HFF-Myc (cell line): ENCODE results near the gene RPL28.
"Not testable (repeated sequence)": the region's sequence is repeated elsewhere in the genome, so short reads cannot be mapped to it uniquely, and the experiment has no call there.

Experiments used
- DNase-seq: peaks from one replicate; pipeline ENCODE4 v3.0.0-alpha.2; 2011; ENCODE audit warnings: low read depth; ENCODE audit errors: extremely low read depth
- H3K4me3 ChIP-seq: replicated peaks from 2 replicates; pipeline ENCODE4 v1.5.1; 2011; ENCODE audit warnings: low read depth, mild to moderate bottlenecking, control low read depth, low read length
- CTCF ChIP-seq: IDR thresholded peaks from 2 replicates; pipeline ENCODE4 v1.5.1; 2012; ENCODE audit warnings: mild to moderate bottlenecking, low read depth, low read length, control low read depth; ENCODE audit errors: missing control alignments

The RPL28 gene

DNA sequence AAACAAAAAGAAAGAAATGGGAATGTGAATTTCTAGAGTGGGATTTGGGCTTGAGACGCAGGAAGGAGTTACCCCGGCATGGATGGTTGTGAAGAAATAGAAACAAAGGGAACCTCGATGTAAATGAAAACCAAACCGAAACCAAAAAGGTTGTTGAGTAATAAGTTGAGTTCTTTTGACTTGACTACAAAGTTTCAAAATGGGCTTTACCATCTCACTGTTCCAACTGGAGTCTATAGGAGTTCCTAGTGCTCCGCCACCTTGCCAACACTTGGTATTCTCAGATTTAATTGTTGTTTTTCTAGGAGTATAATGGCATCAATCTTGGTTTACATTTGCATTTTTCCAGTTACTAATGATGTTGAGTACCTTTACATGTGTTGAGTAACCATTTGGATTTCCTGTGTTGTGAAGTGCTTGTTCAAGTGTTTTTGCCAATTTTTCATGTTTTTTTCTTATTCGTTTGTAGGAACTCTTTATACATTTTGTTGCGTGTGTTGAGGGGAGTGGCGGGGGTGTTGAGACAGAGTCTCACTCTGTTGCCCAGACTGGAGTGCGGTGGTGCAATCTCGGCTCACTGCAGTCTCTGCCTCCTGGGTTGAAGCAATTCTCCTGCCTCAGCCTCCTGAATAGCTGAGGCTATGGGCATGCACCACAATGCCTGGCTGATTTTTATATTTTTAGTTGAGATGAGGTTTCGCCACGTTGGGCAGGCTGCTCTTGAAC lies 12.6 kb downstream of the RPL28 start:
- TF ChIP-seq CTCF: no peak
- no peak overlapping the region for H3K4me3 ChIP-seq
- no peak for DNase-seq

DNA sequence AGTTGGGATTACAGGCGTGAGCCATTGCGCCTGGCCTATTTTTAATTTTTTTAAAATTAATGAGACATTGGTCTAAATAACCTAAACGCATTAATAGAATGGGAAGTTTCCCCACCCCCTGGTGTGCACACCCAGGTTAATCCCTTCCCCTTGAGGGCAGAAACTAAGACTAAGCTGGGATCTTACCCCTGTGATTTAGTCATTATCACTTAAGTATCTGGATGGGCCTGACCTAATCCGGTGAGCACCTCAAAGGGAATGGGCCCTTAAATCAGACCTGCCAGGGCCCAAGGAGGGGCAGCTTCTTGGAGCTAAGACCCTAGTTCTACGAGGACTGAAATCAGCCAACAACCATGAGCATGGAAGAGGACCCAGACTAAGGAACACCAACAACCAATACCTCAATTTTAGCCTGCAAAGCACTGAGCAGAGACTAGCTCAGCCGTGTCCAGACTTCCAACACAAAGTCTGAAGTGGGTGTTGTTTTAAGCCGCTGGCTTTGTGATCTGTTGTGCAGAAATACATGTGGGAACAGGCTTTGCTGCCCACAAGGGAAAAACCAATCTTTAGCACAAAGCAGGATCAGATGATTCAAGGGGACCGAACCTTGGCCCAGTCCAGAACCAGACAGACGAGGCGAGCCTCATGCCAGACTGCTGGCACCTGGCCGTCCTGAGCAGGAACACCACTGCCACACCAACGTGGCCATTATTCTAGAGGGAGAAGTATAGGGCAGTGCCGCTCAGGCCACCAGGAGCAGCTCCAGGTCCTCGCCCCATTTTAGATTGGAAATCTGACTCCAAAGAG lies 14.8 kb downstream of the RPL28 start:
- DNase-seq: no peak
- TF ChIP-seq CTCF: no peak
- H3K4me3 ChIP-seq: no peak overlapping the region

DNA sequence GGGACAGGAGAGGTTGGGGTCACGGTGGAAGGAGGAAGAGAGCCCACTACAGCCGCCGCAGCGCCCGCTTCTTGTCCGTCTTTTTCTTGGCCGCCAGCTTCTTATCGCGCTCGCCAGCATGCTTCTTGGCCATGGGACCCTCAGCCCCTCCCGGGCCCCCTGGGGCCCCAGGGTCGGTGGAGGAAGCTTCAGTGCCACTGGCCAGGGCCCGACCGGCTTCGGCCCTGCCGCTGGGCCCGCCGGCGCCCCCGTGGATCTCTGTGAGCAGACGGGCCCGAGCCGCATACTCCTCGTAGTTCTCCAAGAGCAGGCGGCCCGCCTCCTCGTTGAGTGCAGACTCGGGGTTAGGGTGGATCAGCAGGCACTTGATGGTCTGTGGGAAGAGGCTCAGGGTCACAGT lies 15.7 kb downstream of the RPL28 start:
- H3K4me3 ChIP-seq, DNase-seq: not testable (repeated sequence)

- no peak for TF ChIP-seq CTCF
- no peak overlapping the region for H3K4me3 ChIP-seq
- no peak for DNase-seq
Observed at GRCh38 chr19:55402509-55402908, 16.8 kb downstream of the RPL28 start.

DNA sequence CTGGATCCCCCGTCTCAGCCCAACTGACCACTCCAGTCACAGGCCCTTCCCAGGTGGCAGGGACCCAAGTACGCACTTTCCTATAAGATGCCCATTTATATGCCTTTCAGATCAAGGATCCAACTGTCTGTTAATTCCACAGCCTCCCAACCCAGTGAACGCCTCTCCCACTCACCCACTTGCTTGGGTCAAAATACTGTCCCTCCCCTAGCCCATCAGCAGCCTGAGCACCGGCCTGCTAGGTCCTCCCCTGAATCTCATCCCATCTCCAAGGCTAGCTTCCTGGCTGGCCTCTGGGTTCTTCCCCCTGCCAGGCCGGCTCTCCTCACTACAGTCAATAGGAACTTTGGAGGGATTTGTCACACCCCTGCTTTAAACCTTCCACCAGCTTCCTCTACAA lies 19.9 kb downstream of the RPL28 start:
- H3K4me3 ChIP-seq: peak overlapping the region; percentile 90
- no peak for DNase-seq
- no peak for TF ChIP-seq CTCF

DNA sequence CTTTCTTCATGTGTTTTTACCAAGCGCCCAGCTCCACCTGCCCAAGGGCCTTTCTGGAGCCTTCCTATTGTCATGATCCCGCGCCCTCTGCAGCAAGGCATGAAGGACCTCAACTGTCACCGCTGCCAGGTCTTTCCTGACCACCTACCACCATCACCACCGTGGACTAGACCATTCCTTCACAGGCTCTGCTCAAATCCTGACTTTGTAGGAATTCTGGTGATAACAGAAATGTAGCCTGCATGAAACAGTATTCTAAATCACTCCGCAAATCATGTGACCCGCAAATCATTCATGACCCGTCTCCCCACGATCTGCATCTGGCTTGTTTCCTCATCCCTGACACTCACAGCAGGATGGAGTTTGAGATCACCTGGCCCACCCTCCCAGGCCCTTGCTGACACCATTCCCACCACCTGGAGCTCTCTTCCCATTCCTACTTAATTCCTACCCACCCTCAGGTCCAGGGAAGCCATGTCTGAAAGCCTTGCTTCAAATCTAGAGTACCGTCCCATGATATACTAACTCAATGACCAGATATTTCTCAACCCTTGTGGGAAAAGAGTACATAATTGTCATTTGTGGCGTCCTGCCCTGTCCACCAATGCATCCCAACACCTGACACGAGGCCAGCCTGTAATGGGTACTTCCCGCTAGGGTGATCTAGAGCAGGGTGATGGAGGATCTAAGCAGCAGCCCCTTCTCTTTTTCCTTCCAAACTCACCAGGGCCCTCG lies 20.5 kb downstream of the RPL28 start:
- DNase-seq: no peak
- H3K4me3 ChIP-seq: peak overlapping the region; percentile 90
- no peak for TF ChIP-seq CTCF
